HG03558 (cell line): Measurements from ENCODE around the gene ZBTB7C.

Experiments
- ATAC-seq: cut with Tn5 transposase; IDR thresholded peaks from one replicate; pipeline ENCODE4 v1.9.1; 2021; ENCODE audit warnings: moderate number of reproducible peaks; ENCODE audit not compliant: unreplicated experiment; ENCODE audit errors: extremely low read depth

The ZBTB7C gene

GRCh38 chr18:48356909-48357631 lies 52.1 kb downstream of the ZBTB7C start:
- no peak for ATAC-seq

- no peak for ATAC-seq
Observed at GRCh38 chr18:48356151-48356745, 52.9 kb downstream of the ZBTB7C start.

GRCh38 chr18:48355276-48356115 lies 53.7 kb downstream of the ZBTB7C start:
- no peak for ATAC-seq

- no peak for ATAC-seq
Observed at GRCh38 chr18:48354746-48355260, 54.4 kb downstream of the ZBTB7C start.

GRCh38 chr18:48352051-48352755 lies 57.0 kb downstream of the ZBTB7C start:
- no peak for ATAC-seq

GRCh38 chr18:48351216-48352050 lies 57.8 kb downstream of the ZBTB7C start:
- ATAC-seq, result no peak

- ATAC-seq, result no peak
Observed at GRCh38 chr18:48348739-48349138, 60.4 kb downstream of the ZBTB7C start.

- ATAC-seq, result no peak
Observed at GRCh38 chr18:48347756-48348326, 61.3 kb downstream of the ZBTB7C start.

- ATAC-seq, result no peak
Observed at GRCh38 chr18:48345596-48345995, 63.6 kb downstream of the ZBTB7C start.

GRCh38 chr18:48342581-48342980 lies 66.6 kb downstream of the ZBTB7C start:
- no peak for ATAC-seq

GRCh38 chr18:48342125-48342524 lies 67.1 kb downstream of the ZBTB7C start:
- no peak for ATAC-seq

- ATAC-seq, result no peak
Observed at GRCh38 chr18:48340560-48340959, 68.6 kb downstream of the ZBTB7C start.

GRCh38 chr18:48339692-48340091 lies 69.5 kb downstream of the ZBTB7C start:
- no peak for ATAC-seq

GRCh38 chr18:48338915-48339314 lies 70.3 kb downstream of the ZBTB7C start:
- ATAC-seq, result no peak

- ATAC-seq, result no peak
Observed at GRCh38 chr18:48337053-48337452, 72.1 kb downstream of the ZBTB7C start.

GRCh38 chr18:48336332-48336731 lies 72.9 kb downstream of the ZBTB7C start:
- ATAC-seq, result no peak

GRCh38 chr18:48335829-48336228 lies 73.4 kb downstream of the ZBTB7C start:
- ATAC-seq, result no peak

GRCh38 chr18:48334845-48335244 lies 74.3 kb downstream of the ZBTB7C start:
- no peak for ATAC-seq

GRCh38 chr18:48333563-48333962 lies 75.6 kb downstream of the ZBTB7C start:
- no peak for ATAC-seq
